ENCODE data around the gene SMC1A.
"Not testable (repeated sequence)": the region's sequence is repeated elsewhere in the genome, so short reads cannot be mapped to it uniquely, and the experiment has no call there.

Gene SMC1A

GRCh38 chrX:53422086-53422860 is at the start of gene SMC1A:
TSS of gene SMC1A (minus strand) at chrX:53422654. CDS start at chrX:53422600, 54 bp downstream.
- DNase-seq, result peak; percentile 90

DNA sequence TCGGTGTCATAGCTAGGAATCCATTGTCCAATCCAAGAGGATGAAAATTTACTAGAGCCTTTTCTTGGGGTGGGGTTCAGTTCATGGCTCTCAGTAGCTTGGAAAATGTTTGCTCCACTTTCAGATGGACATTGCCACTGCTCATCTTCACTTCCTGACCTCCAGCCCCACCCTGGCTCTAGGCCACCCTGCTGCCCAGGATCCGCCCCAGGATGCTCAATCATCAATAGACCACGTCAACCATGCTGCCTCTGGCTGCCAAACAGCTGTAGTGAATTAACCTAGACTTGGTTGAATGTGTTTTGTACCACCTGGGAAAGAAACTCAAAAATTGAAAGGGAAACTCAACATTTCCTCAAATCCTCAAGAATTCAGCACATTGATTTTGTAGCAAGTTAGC is 48.9 kb upstream of the SMC1A start:
- DNase-seq, result no peak

GRCh38 chrX:53468659-53469058 is 46.2 kb upstream of the SMC1A start:
- DNase-seq, result not testable (repeated sequence)

DNA sequence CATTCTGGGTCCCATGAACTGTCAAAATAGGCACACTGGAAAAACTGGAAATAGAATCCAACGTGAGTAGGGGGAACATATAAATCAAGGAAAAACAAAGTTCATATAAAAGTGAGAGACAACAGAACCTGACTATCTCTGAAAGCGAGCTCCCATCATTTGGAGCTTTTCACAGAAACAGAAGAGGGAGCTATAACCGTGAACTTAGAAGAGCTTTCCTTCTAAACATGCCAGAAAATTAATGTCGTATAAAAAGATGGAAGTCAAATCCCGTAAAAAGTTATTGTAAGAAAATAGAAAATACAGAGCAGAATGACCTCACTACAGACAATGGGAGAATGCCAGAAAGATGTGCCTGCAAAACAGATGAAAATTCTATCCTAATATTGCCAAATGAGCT is 35.6 kb upstream of the SMC1A start:
- DNase-seq, result no peak

GRCh38 chrX:53456254-53456653 is 33.8 kb upstream of the SMC1A start:
- DNase-seq, result no peak

DNA sequence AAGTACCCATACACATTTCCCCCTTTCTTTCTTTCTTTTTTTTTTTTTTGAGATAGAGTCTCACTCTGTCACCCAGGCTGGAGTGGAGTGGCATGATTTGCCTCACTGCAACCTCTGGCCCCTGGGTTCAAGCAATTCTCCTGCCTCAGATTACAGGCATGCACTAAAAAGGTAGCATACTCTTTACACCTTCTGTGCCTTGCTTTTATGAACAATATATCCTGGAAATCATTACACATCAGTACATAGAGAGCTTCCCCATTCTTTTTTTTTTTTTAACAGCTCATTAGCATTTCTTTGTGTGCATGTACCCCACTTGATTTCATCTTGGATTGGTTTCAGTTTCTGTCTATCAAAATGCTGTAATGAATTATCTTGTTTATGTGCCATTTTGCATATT is 30.4 kb upstream of the SMC1A start:
- no peak for DNase-seq

DNA sequence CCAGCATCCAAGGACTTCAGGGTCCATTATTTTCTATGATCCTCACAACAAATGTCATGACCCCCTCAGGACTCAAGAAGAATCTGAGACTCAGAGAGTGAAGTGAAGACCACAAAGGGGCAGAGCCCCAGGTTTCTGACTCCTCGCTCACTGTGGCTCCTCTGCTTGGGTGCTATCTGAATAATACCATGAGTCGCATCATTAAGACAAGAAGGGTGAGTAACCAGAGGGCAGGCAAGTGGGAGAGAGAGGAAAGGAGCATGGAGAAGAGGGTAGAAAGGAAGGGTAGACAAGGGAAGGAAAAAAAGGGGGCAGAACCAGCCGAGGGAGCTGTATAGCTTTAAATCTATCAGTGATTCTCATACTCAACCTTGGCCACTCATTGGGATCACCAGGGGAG is 27.2 kb upstream of the SMC1A start:
- DNase-seq, result no peak

GRCh38 chrX:53447441-53447840 is 25.0 kb upstream of the SMC1A start:
- no peak for DNase-seq

- peak; percentile 2 for DNase-seq
Measured at GRCh38 chrX:53445977-53446376, 23.5 kb upstream of the SMC1A start.

DNA sequence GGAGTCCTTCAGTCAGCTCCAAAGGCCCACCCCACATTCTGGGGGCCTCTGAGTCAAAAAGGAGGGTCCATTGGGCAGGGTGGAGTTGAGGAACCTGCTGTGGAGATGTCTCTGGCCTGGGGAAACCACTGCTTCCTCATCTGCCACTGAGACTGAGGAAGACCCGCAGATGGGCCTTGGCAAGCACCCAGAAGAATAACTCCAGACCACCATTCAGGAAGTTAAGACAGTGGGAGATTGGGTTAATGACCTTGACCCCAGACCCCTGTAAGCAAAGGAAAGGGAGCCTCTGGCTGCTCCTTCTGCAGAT is 19.8 kb upstream of the SMC1A start:
- no peak for DNase-seq

GRCh38 chrX:53441531-53442321 is 19.3 kb upstream of the SMC1A start:
- DNase-seq, result peak; percentile 77

DNA sequence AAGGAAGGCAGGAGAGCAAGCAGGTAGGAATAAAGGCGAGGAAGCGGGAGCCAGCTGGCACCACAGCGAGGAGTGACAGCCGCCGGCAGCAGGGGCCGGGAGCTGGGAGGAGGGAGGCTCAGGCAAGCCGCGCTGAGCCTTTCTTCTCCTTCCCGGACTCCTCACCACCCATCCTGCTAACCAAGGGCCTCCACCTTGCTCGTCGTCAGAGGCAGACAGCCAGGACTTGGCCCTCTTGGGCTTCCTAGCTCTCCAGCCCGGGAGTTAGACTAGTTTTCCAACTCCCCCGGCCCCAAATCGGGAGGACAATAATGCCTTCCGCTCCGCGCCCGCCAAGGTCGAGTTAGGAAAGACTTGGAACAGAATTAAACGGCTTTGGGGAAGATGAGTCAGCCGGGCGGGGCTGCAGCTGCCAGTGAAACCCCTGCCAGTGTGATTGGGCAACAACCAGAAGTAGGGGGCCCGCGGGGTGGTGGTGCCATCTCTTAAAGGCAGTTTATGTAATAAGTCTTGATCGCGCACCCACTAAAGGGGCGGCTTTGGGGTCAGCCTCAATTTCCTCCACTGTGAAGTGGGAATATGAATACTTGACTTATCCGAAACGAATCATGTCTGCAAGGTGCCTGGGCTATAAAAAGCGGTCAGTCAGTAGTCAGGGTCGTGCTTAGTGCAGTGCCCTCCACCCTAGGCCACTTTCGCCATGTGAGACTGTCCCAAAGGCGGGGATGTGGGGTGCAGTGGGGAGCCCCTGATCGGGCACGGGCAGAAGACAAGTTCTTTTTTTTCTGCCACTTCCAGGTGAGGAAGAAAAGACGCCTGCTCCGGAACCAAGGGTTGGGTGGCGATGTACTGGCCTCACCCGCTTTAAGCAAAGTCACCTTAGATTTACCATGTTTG is 18.4 kb upstream of the SMC1A start:
- DNase-seq, result peak; percentile 9

GRCh38 chrX:53440101-53440500 is 17.6 kb upstream of the SMC1A start:
- peak; percentile 38 for DNase-seq

- DNase-seq, result no peak
Measured at GRCh38 chrX:53438832-53439230, 16.4 kb upstream of the SMC1A start.

DNA sequence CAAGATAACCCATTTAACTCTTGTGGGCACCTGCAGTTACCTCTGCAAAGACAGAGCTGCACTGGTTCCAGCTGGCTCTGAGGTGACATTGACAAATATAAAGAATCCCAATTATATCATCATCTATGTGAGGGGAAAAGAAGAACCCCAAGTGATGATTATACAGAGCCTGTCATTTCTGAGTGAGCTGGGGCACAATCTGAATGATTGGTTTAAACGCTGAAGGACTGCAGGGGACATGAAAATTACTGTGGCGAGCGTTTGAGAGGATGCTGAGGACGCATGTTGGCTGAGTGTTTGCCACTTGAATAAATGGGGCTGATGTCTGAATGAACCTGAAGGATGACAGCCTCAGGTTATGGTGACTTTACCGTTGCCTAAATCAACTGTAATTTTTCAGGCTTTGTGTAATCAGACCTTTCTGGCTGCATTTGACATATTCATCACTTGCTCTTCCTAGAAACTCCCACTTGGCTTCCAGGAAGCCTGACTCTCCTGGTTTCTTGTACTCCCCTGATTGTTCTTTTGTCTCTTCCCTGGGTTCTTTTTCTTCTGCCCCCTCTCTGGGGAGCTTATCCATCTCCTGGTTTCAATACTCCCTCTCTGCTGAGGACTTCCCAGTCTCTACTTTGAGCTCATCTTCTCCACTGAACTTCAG is 15.8 kb upstream of the SMC1A start:
- DNase-seq, result no peak

DNA sequence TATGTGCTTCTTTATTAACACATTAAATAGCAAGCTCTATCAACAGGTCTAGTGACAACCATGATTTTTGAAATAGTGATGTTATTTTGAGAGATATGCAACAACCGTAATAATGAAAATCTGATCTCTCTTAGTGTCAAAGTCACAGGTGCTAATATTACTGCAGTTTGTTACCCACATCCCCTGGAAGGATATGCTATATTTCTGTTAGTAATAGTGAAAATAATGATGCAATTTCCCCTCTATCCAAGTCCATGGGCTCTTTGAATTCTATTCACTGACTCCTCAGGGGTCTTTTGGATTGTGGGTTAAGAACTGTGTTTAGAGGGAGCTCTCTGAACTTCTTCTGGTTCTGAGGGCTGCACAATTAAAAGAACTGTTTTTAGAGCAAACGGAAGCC is 14.8 kb upstream of the SMC1A start:
- no peak for DNase-seq

- peak; percentile 31 for DNase-seq
Measured at GRCh38 chrX:53435997-53436396, 13.5 kb upstream of the SMC1A start.

GRCh38 chrX:53433651-53434639 is 11.5 kb upstream of the SMC1A start, which contains the start of gene HSD17B10:
TSS of gene HSD17B10 (minus strand) at chrX:53434370. CDS start at chrX:53434345, 25 bp downstream.
- DNase-seq, result peak; percentile 92

DNA sequence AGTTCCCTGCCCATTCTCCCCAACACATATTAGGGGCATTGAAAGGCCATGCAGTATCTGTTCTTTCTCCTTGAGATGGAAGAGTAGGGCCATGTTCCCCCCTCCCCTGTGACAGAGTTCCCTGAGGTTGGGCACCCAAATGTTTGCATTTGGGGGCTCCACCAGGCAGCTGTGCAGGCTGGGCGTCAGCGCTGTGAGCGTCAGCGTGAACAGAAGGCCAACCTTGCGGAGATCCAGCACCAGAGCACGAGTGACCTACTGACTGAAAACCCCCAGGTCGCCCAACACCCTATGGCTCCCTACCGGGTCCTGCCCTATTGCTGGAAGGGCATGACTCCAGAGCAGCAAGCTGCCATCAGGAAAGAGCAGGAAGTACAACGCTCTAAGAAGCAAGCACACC is 7.8 kb upstream of the SMC1A start:
- DNase-seq, result no peak

DNA sequence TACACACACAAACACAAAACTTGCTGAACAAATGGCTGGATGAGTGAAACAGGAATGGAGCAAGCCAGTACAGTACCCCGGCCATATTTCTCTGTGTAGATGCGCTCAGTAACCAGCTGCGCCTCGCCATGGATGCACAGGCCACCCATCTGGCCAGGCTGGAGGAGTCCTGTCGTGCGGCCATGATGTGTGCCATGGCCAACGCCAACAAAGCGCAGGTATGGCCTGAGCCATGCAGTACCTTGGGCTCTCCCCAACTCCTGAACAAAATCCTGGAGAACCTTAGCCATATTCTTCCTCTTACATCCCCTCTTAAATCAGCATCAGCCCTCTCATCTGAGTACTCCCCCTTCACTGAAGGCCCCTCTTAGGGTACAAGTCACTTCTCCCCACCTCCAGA is 7.3 kb upstream of the SMC1A start:
- no peak for DNase-seq

- DNase-seq, result peak; percentile 36
Measured at GRCh38 chrX:53422861-53423306, 430 bp upstream of the SMC1A start, which contains the start of gene RIBC1. TSS of gene RIBC1 (plus strand) at chrX:53422873. CDS start at chrX:53426277, 3,404 bp downstream.
